Panc1 (cell line): ENCODE results near the gene IFIT1B.

ENCODE experiments used
- CTCF ChIP-seq: fragments of 450-650 bp; IDR thresholded peaks from 2 replicates; pipeline ENCODE4 v1.5.1; 2017; ENCODE audit warnings: mild to moderate bottlenecking
- POLR2AphosphoS5 ChIP-seq: IDR thresholded peaks from 2 replicates; pipeline ENCODE4 v1.6.1; 2012; ENCODE audit warnings: mild to moderate bottlenecking, low read depth, low read length, moderate library complexity
- REST ChIP-seq, 2 experiments: IDR thresholded peaks; 2 replicates each; pipeline ENCODE4 v1.6.1; 2011 to 2012; ENCODE audit warnings: low read depth in 2 of 2, control low read depth in 1 of 2, low read length in 1 of 2, mild to moderate bottlenecking in 1 of 2, moderate library complexity in 1 of 2; ENCODE audit not compliant: insufficient read depth in 1 of 2
- SIN3A ChIP-seq: IDR thresholded peaks from 2 replicates; pipeline ENCODE4 v1.6.1; 2012; ENCODE audit warnings: low read depth, mild to moderate bottlenecking, low read length, moderate library complexity, borderline replicate concordance; ENCODE audit not compliant: insufficient read depth
- TCF7L2 ChIP-seq: IDR thresholded peaks from 2 replicates; pipeline ENCODE4 v1.6.1; 2011; ENCODE audit warnings: mild to moderate bottlenecking, low read depth, low read length, inconsistent platforms

- TF ChIP-seq CTCF (no peak), POLR2AphosphoS5 (no peak), TCF7L2 (no peak), REST (IDR thresholded peaks at IDR 0.05; ENCODE audit: insufficient read depth in 1 of 2, low read depth in 2 of 2, low read length in 1 of 2) (no peak), SIN3A (no peak)
Measured at GRCh38 chr10:89413398-89413912, 35.6 kb downstream of the IFIT1B start.
